Esophagus squamous epithelium (tissue), 4 donors: ENCODE data around the gene OBP2A.

Experiments used
- CTCF ChIP-seq, 6 experiments: fragments of 450-650 bp in 4 of 6; fragments of 200-600 bp in 2 of 6; sonication (generic) in 2 of 6; IDR thresholded peaks; one replicate each; pipeline ENCODE4 v1.5.1; 2016 to 2019; ENCODE audit warnings: antibody characterized with exemption in 6 of 6, mild to moderate bottlenecking in 4 of 6, moderate library complexity in 4 of 6
- POLR2A ChIP-seq, 4 donors: fragments of 450-650 bp; IDR thresholded peaks; one replicate each; pipeline ENCODE4 v1.6.1; 2017; ENCODE audit warnings: antibody characterized with exemption in 4 of 4, mild to moderate bottlenecking in 4 of 4, moderate library complexity in 3 of 4

- TF ChIP-seq CTCF (IDR thresholded peaks at IDR 0.05) (no peak), POLR2A (IDR thresholded peaks at IDR 0.05) (no peak)
Observed at GRCh38 chr9:135561391-135562234, 15.7 kb downstream of the OBP2A start, which contains the start of gene PAEP.
